ENCODE measurements around the gene SKP1. TPM values are rescaled to one million over a fixed set of nuclear protein-coding genes. Genes with fewer than 3 reads are reported as not detected.
A peak's percentile ranks its signal among the peaks of the same experiment; 100 is the strongest.

Gene SKP1
- total and polyA plus RNA-seq, 10 of the 15 experiments (the other 5 are each of a cell fraction or from before 2014, with no cell fraction given): 100 to 1,686 (median 519) TPM

DNA sequence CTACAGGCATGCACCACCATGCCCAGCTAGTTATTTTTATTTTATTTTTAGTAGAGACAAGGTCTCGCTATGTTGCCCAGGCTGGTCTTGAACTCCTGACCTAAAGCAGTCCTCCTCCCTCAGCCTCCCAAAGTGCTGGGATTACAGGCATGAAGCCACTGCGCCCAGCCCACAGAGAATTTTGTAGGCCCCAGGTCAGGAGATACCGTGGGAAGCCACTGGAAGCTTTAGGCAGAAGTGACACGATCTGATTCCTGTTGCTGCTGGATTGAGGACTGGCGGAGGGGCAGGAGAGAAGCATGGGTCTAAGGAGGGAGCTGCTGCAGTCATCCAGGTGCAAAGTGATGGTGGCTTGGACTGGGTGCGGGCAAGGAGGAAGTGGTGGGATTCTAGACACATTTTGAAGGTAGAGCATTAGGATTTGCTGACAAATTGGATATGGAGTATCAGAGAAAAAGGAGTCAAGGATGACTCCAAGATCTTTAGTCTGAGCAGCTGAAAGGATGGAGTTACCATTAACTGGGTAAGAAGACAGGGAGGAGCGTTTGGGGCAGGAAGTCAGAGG is 41.6 kb downstream of the SKP1 start (continued):
- TF ChIP-seq, protein P1, sequence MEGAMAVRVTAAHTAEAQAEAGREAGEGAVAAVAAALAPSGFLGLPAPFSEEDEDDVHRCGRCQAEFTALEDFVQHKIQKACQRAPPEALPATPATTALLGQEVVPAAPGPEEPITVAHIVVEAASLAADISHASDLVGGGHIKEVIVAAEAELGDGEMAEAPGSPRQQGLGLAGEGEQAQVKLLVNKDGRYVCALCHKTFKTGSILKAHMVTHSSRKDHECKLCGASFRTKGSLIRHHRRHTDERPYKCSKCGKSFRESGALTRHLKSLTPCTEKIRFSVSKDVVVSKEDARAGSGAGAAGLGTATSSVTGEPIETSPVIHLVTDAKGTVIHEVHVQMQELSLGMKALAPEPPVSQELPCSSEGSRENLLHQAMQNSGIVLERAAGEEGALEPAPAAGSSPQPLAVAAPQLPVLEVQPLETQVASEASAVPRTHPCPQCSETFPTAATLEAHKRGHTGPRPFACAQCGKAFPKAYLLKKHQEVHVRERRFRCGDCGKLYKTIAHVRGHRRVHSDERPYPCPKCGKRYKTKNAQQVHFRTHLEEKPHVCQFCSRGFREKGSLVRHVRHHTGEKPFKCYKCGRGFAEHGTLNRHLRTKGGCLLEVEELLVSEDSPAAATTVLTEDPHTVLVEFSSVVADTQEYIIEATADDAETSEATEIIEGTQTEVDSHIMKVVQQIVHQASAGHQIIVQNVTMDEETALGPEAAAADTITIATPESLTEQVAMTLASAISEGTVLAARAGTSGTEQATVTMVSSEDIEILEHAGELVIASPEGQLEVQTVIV (IDR thresholded peaks at IDR 0.05; ENCODE audit: borderline replicate concordance, partially characterized antibody): no peak
- no peak for TF ChIP-seq EP300 (IDR thresholded peaks at IDR 0.05; ENCODE audit: borderline replicate concordance in 1 of 2, control insufficient read depth in 1 of 2, low read depth in 2 of 2, low read length in 2 of 2)
- TF ChIP-seq CHD2 (IDR thresholded peaks at IDR 0.05; ENCODE audit: borderline replicate concordance, low read depth, low read length): no peak
- no peak for TF ChIP-seq TAF1 (IDR thresholded peaks at IDR 0.05; ENCODE audit: borderline replicate concordance, low read depth, low read length)
- no peak for TF ChIP-seq SREBF2 (IDR thresholded peaks at IDR 0.05; ENCODE audit: low read length)
- no peak for TF ChIP-seq ZNF207 (IDR thresholded peaks at IDR 0.05; ENCODE audit: borderline replicate concordance)
- no peak for TF ChIP-seq POLR2AphosphoS5 (IDR thresholded peaks at IDR 0.05; ENCODE audit: low read length)

DNA sequence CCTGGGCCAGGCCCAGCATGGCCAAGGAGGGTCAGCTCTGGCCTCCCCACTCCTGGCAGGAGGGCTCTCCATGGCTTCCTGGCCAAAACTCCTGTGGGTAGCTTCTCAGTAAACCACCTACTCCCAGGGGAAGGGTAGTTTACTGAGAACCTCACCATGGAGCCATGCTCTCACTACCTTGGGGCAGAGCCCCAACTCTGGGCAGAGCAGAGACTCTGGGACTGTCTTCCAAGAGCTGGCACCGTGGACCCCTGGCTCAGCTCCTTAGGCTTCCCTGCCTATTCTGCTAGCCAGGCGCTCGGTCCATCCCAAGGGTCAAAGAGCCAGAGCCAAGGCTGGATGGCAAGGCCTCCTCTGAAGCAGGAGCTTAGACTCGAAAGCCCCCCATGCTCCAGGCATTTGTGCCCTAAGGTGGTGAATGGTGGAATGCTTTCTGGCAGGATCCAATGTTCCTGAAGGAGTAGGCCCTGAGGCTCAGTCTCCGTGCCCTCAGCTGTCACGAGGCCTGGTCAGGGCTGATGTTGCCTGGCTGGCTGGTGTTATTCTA is 42.7 kb downstream of the SKP1 start:
- Histone ChIP-seq H3K36me3 (ENCODE audit: control insufficient read depth in 2 of 2, insufficient read depth in 2 of 2, low read length in 1 of 2) (peaks cover 14 to 21% of the 10 kb centered on the region in 2 experiments), H3K4me1 (ENCODE audit: control insufficient read depth, insufficient read depth, low read length) (peaks cover 75% of the 10 kb centered on the region), H3K9ac (ENCODE audit: control insufficient read depth, insufficient read depth, low read length) (no peak overlapping the region), H3K4me3 (no peak overlapping the region), H3K4me2 (ENCODE audit: control insufficient read depth, insufficient read depth) (no peak overlapping the region; the same call in 1 of the 2 replicates), H4K20me1 (ENCODE audit: control insufficient read depth, insufficient read depth) (no peaks in the 10 kb centered on the region), H3K79me2 (ENCODE audit: control insufficient read depth, insufficient read depth, low read length) (peaks cover 39% of the 10 kb centered on the region), H3K9me3 (replicated peaks; ENCODE audit: control insufficient read depth, insufficient read depth, low read length) (no peaks in the 10 kb centered on the region), H3K27ac (ENCODE audit: control insufficient read depth, insufficient read depth) (peak overlapping the region; percentile 98), H3K27me3 (replicated peaks in 1 of 2; ENCODE audit: control insufficient read depth in 2 of 2, insufficient read depth in 2 of 2, low read length in 1 of 2) (no peaks in the 10 kb centered on the region), H2AFZ (ENCODE audit: control insufficient read depth, low read depth, low read length) (no peak overlapping the region)
- ChIA-PET POLR2A (interaction anchor here (0.5 to 19.5 kb wide), 3 partner anchors 7 to 640 kb away, joined by 3 to 291 read pairs (median 102); partner anchors contain the start of gene TCF7), SMC1A (ENCODE audit: uncharacterized antibody, unreplicated experiment) (interaction anchor here (1.1 to 21.6 kb wide), 2 partner anchors 10 to 95 kb away, joined by 3 to 441 read pairs; no protein-coding TSS in a partner anchor), CTCF (interaction anchor here (1.6 to 24.1 kb wide), 3 partner anchors 11 to 95 kb away, joined by 5 to 792 read pairs (median 7); no protein-coding TSS in a partner anchor), RAD21 (ENCODE audit: unreplicated experiment) (interaction anchor here (0.8 to 12.6 kb wide), 5 partner anchors 9 to 94 kb away, joined by 4 to 128 read pairs (median 7); partner anchors contain the start of gene TCF7)
- FAIRE-seq (no peak), DNase-seq (ENCODE audit: low read depth, low spot score) (no peak), ATAC-seq (no peak)
- no TSS peak for BruUV-seq (replicated peaks)
- intact Hi-C loops (cut with micrococcal nuclease; ENCODE audit: unreplicated experiment): loop anchor here (2.0 kb wide), 2 partner anchors 19 to 63 kb away; partner anchors contain the start of gene TCF7
- in situ Hi-C loops (cut with MboI): no loop called here
- WGBS (ENCODE audit: insufficient coverage, insufficient replicate concordance, low lambda C conversion rate, missing lambda C conversion rate): 87% methylated on average over 6 of the region's 6 CpGs
- TF ChIP-seq, protein P2, sequence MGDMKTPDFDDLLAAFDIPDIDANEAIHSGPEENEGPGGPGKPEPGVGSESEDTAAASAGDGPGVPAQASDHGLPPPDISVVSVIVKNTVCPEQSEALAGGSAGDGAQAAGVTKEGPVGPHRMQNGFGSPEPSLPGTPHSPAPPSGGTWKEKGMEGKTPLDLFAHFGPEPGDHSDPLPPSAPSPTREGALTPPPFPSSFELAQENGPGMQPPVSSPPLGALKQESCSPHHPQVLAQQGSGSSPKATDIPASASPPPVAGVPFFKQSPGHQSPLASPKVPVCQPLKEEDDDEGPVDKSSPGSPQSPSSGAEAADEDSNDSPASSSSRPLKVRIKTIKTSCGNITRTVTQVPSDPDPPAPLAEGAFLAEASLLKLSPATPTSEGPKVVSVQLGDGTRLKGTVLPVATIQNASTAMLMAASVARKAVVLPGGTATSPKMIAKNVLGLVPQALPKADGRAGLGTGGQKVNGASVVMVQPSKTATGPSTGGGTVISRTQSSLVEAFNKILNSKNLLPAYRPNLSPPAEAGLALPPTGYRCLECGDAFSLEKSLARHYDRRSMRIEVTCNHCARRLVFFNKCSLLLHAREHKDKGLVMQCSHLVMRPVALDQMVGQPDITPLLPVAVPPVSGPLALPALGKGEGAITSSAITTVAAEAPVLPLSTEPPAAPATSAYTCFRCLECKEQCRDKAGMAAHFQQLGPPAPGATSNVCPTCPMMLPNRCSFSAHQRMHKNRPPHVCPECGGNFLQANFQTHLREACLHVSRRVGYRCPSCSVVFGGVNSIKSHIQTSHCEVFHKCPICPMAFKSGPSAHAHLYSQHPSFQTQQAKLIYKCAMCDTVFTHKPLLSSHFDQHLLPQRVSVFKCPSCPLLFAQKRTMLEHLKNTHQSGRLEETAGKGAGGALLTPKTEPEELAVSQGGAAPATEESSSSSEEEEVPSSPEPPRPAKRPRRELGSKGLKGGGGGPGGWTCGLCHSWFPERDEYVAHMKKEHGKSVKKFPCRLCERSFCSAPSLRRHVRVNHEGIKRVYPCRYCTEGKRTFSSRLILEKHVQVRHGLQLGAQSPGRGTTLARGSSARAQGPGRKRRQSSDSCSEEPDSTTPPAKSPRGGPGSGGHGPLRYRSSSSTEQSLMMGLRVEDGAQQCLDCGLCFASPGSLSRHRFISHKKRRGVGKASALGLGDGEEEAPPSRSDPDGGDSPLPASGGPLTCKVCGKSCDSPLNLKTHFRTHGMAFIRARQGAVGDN (IDR thresholded peaks at IDR 0.05): peak; percentile 60
- TF ChIP-seq RAD21 (IDR thresholded peaks at IDR 0.05; ENCODE audit: insufficient read depth, low read depth, low read length) (no peak), NR2C2 (IDR thresholded peaks at IDR 0.05; ENCODE audit: borderline replicate concordance, control insufficient read depth, insufficient read length, low read depth) (no peak), HDGF (IDR thresholded peaks at IDR 0.05) (no peak), BCL11A (IDR thresholded peaks at IDR 0.05; ENCODE audit: low read depth, low read length) (no peak), RBBP5 (conservative IDR thresholded peaks at IDR 0.05) (no peak)
- TF ChIP-seq, protein P3, sequence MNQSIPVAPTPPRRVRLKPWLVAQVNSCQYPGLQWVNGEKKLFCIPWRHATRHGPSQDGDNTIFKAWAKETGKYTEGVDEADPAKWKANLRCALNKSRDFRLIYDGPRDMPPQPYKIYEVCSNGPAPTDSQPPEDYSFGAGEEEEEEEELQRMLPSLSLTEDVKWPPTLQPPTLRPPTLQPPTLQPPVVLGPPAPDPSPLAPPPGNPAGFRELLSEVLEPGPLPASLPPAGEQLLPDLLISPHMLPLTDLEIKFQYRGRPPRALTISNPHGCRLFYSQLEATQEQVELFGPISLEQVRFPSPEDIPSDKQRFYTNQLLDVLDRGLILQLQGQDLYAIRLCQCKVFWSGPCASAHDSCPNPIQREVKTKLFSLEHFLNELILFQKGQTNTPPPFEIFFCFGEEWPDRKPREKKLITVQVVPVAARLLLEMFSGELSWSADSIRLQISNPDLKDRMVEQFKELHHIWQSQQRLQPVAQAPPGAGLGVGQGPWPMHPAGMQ (IDR thresholded peaks at IDR 0.05; ENCODE audit: borderline replicate concordance): no peak

All from GM12878 (cell line).